Pancreas (tissue), 10 donors: ENCODE data around the gene PIK3C3. TPM values are rescaled to one million over a fixed set of nuclear protein-coding genes. Genes with fewer than 3 reads are reported as not detected.

ENCODE experiments used
- ATAC-seq, 4 donors: fragments of 200-7000 bp; cut with Tn5 transposase; one replicate each; pipeline versions ENCODE4 v1.8.0 to v1.9.1; 2020; ENCODE audit warnings: mild to moderate bottlenecking in 4 of 4, moderate library complexity in 4 of 4
- DNase-seq, 6 donors: peaks; one replicate each; pipeline ENCODE4 v3.0.0-alpha.2; 2020
- FAIRE-seq: peaks from 2 replicates; lab custom pipeline; 2012; peaks lifted over from hg19 to GRCh38; lab: Jason Lieb, UNC
- H3K27ac ChIP-seq, 4 donors: fragments of 200-600 bp; sonication (generic); 1 replicate in 3 of 4; 2 replicates in 1 of 4; pipeline versions ENCODE4 v1.5.0 to v1.8.0; 2020
- H3K27me3 ChIP-seq, 4 donors: fragments of 200-600 bp; one replicate each; pipeline ENCODE4 v1.8.0; 2021
- H3K36me3 ChIP-seq, 3 donors: fragments of 200-600 bp; sonication (generic) in 1 of 3; one replicate each; pipeline versions ENCODE4 v1.5.0 to v1.8.0; 2020 to 2021
- H3K4me1 ChIP-seq, 3 donors: fragments of 200-600 bp; one replicate each; pipeline ENCODE4 v1.8.0; 2021
- H3K4me3 ChIP-seq, 4 donors: fragments of 200-600 bp; sonication (generic) in 2 of 4; one replicate each; pipeline versions ENCODE4 v1.5.0 to v1.8.0; 2020 to 2021
- H3K9me3 ChIP-seq, 4 donors: fragments of 200-600 bp; one replicate each; pipeline ENCODE4 v1.8.0; 2021
- CTCF ChIP-seq, 4 donors: fragments of 200-600 bp; sonication (generic) in 3 of 4; IDR thresholded peaks; one replicate each; pipeline versions ENCODE4 v1.5.0 to v1.8.0; 2021; ENCODE audit warnings: antibody characterized with exemption in 4 of 4
- WGBS, 2 donors: extraction: QIAGEN DNeasy Blood & Tissue Kit; methylation state at CpG; one replicate each; pipeline ENCODE4 v1.1.7; 2013; 5-methylcytosine and 5-hydroxymethylcytosine counted together
- intact Hi-C, 3 donors: fragments of 100-400 bp; cut with DNase I; formaldehyde crosslinking; loops; one replicate each; pipeline versions ENCODE4 v1.11.1 to v1.14.2; 2022
- polyA plus RNA-seq, 2 donors: library from polyadenylated mRNA; stranded (reverse); fragments of 200-250 nt; gene quantifications; one replicate each; pipeline ENCODE4 v1.2.3, GENCODE V29; 2013
- total RNA-seq, 6 donors: library from RNA; stranded (reverse); fragmentation: NEBNext Ultra II Directional in 4 of 6; extraction: Animal tissue kit (Norgen Biotek cat#: 25700) in 4 of 6; gene quantifications; one replicate each; pipeline versions ENCODE4 v1.2.1 to v1.2.4, GENCODE V29; 2021 to 2023
- donor health status: healthy with polysubstance abuse.
- donor health status: DM: no; HTN: no; CAD: no; lungs with moderate emphysema.
- donor health status: DM: no; HTN: no; CAD: no.
- donor health status: control.
- donor health status: control.
- donor health status: Bipolar disorder and iron deficiency.
- donor health status: DM: yes; HTN: yes; CAD: no.
- donor health status: DM: no; HTN: no; CAD: no.
- donor health status: DM: no; HTN: no; CAD: no.
- donor health status: DM: yes; HTN: yes; CAD: no.

The PIK3C3 gene
- total and polyA plus RNA-seq, 8 donors = 15.4 to 32.3 (median 19.5) TPM

GRCh38 chr18:41969881-41970280, 14.8 kb downstream of the PIK3C3 start:
- H3K4me1 ChIP-seq = peaks cover 0 to 6% (median 0%) of the 10 kb centered on the region in 3 donors
- ATAC-seq (no peak), DNase-seq (no peak), FAIRE-seq (no peak)
- intact Hi-C loops = no loop called here
- H3K36me3 ChIP-seq = peaks cover 0 to 19% (median 0%) of the 10 kb centered on the region in 3 donors
- no peaks in the 10 kb centered on the region for H3K27me3 ChIP-seq
- no peak overlapping the region for H3K27ac ChIP-seq
- no peak for TF ChIP-seq CTCF (IDR thresholded peaks at IDR 0.05)
- WGBS, 2 donors = 100% methylated on average over 1 of the region's 1 CpG
- H3K9me3 ChIP-seq = no peaks in the 10 kb centered on the region
- no peak overlapping the region for H3K4me3 ChIP-seq

DNA sequence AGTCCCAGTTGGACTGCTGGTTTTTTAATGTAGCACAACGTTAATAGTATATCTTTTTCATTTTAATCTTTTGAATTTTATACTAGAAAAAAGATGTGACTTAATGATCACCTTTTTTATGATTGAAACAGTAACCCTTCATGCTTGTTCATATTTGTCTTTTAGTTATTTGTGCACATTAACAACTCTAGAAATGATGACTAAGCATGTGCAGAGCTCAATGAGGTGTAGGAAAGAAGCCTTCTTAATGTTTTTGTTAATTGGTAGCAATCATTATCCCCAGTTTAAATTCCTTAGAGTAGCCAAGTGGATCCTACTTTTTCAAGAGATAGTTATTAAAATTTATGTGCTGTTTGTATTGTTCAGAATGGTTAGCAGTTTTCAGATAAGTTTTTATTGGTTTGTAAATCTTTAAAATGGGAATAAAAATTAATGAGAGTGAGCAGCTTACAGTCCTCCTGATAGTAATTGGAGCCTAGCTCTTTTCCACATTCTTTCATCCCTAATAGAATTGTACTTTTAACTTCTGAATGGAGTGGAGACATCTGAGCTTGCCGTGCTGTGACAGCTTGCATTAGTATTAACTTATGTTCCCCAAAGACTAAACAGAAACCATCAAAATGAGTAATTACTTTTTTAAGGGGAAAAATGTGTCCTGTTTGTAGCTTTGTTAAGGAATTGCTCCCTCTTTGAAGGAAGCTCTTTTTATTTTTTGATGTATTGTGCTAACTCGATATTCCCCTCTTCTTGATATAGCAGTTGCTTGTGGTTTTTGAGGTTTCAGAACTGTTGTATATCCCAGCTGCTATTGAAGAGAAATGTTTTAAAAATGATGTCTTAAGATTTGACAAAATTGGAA, 17.3 kb downstream of the PIK3C3 start:
- no peak for DNase-seq
- intact Hi-C loops = no loop called here
- no peak for ATAC-seq
- 77 to 83% methylated on average over 3 of the region's 3 CpGs for WGBS, 2 donors
- Histone ChIP-seq H3K9me3 (no peaks in the 10 kb centered on the region), H3K36me3 (peaks cover 0 to 19% (median 0%) of the 10 kb centered on the region in 3 donors), H3K27ac (no peak overlapping the region), H3K4me3 (no peak overlapping the region), H3K4me1 (peaks cover 0 to 6% (median 0%) of the 10 kb centered on the region in 3 donors), H3K27me3 (no peaks in the 10 kb centered on the region)
- TF ChIP-seq CTCF (IDR thresholded peaks at IDR 0.05) = no peak
- no peak for FAIRE-seq

- H3K27ac ChIP-seq = no peak overlapping the region
- H3K4me3 ChIP-seq = no peak overlapping the region
- H3K36me3 ChIP-seq = peaks cover 0 to 19% (median 0%) of the 10 kb centered on the region in 3 donors
- no peak for TF ChIP-seq CTCF (IDR thresholded peaks at IDR 0.05)
- no peaks in the 10 kb centered on the region for H3K9me3 ChIP-seq
- intact Hi-C loops = no loop called here
- H3K4me1 ChIP-seq = peaks cover 0 to 6% (median 0%) of the 10 kb centered on the region in 3 donors
- DNase-seq = no peak
- 69 to 71% methylated on average over 2 of the region's 2 CpGs for WGBS, 2 donors
- ATAC-seq = no peak
- no peaks in the 10 kb centered on the region for H3K27me3 ChIP-seq
- FAIRE-seq = no peak
Observed at GRCh38 chr18:41973983-41974382, 18.9 kb downstream of the PIK3C3 start.

- no peak overlapping the region for H3K4me3 ChIP-seq
- peaks cover 0 to 6% (median 0%) of the 10 kb centered on the region in 3 donors for H3K4me1 ChIP-seq
- WGBS, 2 donors = 89 to 90% methylated on average over 1 of the region's 1 CpG
- no peak for FAIRE-seq
- H3K36me3 ChIP-seq = peaks cover 0 to 17% (median 0%) of the 10 kb centered on the region in 3 donors
- no peak for TF ChIP-seq CTCF (IDR thresholded peaks at IDR 0.05)
- no peak overlapping the region for H3K27ac ChIP-seq
- ATAC-seq = peak in 2 of 4 donors; percentile 19 to 21
- no peaks in the 10 kb centered on the region for H3K9me3 ChIP-seq
- DNase-seq = no peak
- no peaks in the 10 kb centered on the region for H3K27me3 ChIP-seq
- intact Hi-C loops = no loop called here
Observed at GRCh38 chr18:41974796-41975201, 19.8 kb downstream of the PIK3C3 start.

DNA sequence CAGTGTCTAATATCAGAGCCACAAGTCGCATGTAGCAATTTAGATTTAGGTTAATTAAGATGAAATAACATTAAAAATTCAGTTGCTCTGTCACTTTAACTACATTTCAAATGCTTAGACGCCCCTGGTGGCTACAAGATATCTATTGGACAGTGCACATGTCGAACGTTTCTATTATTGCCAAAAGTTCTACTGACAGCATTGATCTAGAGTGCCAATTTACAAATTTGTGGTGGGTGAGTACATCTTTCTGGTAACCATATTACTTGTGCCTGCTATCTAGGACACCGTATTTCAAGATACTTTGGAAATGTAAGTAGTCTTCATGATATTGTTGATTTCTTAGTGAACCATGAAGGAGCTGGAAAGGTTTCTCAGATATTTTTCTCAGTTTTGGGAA, 20.2 kb downstream of the PIK3C3 start:
- TF ChIP-seq CTCF (IDR thresholded peaks at IDR 0.05) = no peak
- ATAC-seq = no peak
- 76 to 78% methylated on average over 5 of the region's 5 CpGs for WGBS, 2 donors
- Histone ChIP-seq H3K4me1 (peaks cover 0 to 6% (median 0%) of the 10 kb centered on the region in 3 donors), H3K27me3 (no peaks in the 10 kb centered on the region), H3K27ac (no peak overlapping the region), H3K9me3 (no peaks in the 10 kb centered on the region), H3K36me3 (peaks cover 0 to 13% (median 0%) of the 10 kb centered on the region in 3 donors), H3K4me3 (no peak overlapping the region)
- FAIRE-seq = no peak
- intact Hi-C loops = no loop called here
- no peak for DNase-seq
